NT2/D1 (cell line): Measurements from ENCODE around the gene FAXC.

Experiments used
- YY1 ChIP-seq: IDR thresholded peaks from 2 replicates; pipeline ENCODE4 v1.6.1; 2011; ENCODE audit not compliant: insufficient read length, insufficient read depth
- ZNF274 ChIP-seq: IDR thresholded peaks from 2 replicates; pipeline ENCODE4 v1.6.1; 2011; ENCODE audit warnings: mild to moderate bottlenecking, low read depth, low read length

- TF ChIP-seq ZNF274, result no peak
- no peak for TF ChIP-seq YY1
Observed at GRCh38 chr6:99306341-99306740, 43.1 kb downstream of the FAXC start.
